ENCODE measurements around the gene VIPR2.
"Not testable (repeated sequence)": the region's sequence is repeated elsewhere in the genome, so short reads cannot be mapped to it uniquely, and the experiment has no call there.

VIPR2 gene

GRCh38 chr7:159091041-159091440, 53.6 kb downstream of the VIPR2 start:
- DNase-seq (ENCODE audit: low read depth), result no peak

- no peak for DNase-seq (ENCODE audit: low read depth)
Measured at GRCh38 chr7:159088016-159088865, 56.4 kb downstream of the VIPR2 start.

- DNase-seq (ENCODE audit: low read depth), result no peak
Measured at GRCh38 chr7:159086301-159086925, 58.3 kb downstream of the VIPR2 start.

GRCh38 chr7:159084069-159084801, 60.4 kb downstream of the VIPR2 start:
- no peak for DNase-seq (ENCODE audit: low read depth)

- no peak for DNase-seq (ENCODE audit: low read depth)
Measured at GRCh38 chr7:159083698-159084068, 61.0 kb downstream of the VIPR2 start.

GRCh38 chr7:159083001-159083697, 61.5 kb downstream of the VIPR2 start:
- DNase-seq (ENCODE audit: low read depth), result no peak

GRCh38 chr7:159082075-159082474, 62.6 kb downstream of the VIPR2 start:
- not testable (repeated sequence) for DNase-seq (ENCODE audit: low read depth)

GRCh38 chr7:159078911-159079270, 65.8 kb downstream of the VIPR2 start:
- DNase-seq (ENCODE audit: low read depth), result no peak

GRCh38 chr7:159078193-159078910, 66.3 kb downstream of the VIPR2 start:
- no peak for DNase-seq (ENCODE audit: low read depth)

GRCh38 chr7:159076333-159076732, 68.3 kb downstream of the VIPR2 start:
- DNase-seq (ENCODE audit: low read depth), result no peak

- DNase-seq (ENCODE audit: low read depth), result no peak
Measured at GRCh38 chr7:159075563-159076238, 69.0 kb downstream of the VIPR2 start.

GRCh38 chr7:159071260-159071659, 73.4 kb downstream of the VIPR2 start:
- no peak for DNase-seq (ENCODE audit: low read depth)

GRCh38 chr7:159070431-159071148, 74.1 kb downstream of the VIPR2 start:
- no peak for DNase-seq (ENCODE audit: low read depth)

GRCh38 chr7:159068893-159069448, 75.7 kb downstream of the VIPR2 start:
- DNase-seq (ENCODE audit: low read depth), result no peak

GRCh38 chr7:159068488-159068811, 76.2 kb downstream of the VIPR2 start:
- no peak for DNase-seq (ENCODE audit: low read depth)

GRCh38 chr7:159067576-159068487, 76.8 kb downstream of the VIPR2 start:
- DNase-seq (ENCODE audit: low read depth), result no peak

GRCh38 chr7:159066816-159067575, 77.7 kb downstream of the VIPR2 start:
- DNase-seq (ENCODE audit: low read depth), result no peak

GRCh38 chr7:159065852-159066480, 78.7 kb downstream of the VIPR2 start:
- no peak for DNase-seq (ENCODE audit: low read depth)
